ENCODE data around the gene CNDP2.

The CNDP2 gene

DNA sequence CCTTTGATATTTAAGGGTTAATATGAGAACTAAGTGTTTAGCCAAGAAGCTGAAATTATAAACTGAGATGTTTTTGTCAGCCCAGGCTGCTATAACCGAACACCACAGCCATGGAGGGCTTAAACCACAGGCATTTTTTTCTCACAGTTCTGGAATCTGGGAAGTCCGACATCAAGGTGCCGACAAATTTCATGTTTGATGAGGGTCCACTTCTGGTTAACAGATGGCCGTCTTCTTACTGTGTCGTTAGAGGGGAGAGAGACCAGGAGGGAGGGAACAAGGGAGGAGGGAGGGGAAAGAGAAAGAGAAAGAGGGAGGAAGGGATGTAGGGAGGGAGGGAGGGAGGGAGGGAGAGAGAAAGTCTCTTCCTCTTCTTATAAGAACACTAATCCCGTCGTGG lies 6.5 kb upstream of the CNDP2 start:
- no peak for DNase-seq (ENCODE audit: low read depth)
- TF ChIP-seq, protein P1, sequence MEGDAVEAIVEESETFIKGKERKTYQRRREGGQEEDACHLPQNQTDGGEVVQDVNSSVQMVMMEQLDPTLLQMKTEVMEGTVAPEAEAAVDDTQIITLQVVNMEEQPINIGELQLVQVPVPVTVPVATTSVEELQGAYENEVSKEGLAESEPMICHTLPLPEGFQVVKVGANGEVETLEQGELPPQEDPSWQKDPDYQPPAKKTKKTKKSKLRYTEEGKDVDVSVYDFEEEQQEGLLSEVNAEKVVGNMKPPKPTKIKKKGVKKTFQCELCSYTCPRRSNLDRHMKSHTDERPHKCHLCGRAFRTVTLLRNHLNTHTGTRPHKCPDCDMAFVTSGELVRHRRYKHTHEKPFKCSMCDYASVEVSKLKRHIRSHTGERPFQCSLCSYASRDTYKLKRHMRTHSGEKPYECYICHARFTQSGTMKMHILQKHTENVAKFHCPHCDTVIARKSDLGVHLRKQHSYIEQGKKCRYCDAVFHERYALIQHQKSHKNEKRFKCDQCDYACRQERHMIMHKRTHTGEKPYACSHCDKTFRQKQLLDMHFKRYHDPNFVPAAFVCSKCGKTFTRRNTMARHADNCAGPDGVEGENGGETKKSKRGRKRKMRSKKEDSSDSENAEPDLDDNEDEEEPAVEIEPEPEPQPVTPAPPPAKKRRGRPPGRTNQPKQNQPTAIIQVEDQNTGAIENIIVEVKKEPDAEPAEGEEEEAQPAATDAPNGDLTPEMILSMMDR (IDR thresholded peaks at IDR 0.05; ENCODE audit: insufficient read depth, low read depth, low read length, missing control alignments): no peak
- H3K4me3 ChIP-seq (ENCODE audit: low read depth, low read length): no peak overlapping the region

DNA sequence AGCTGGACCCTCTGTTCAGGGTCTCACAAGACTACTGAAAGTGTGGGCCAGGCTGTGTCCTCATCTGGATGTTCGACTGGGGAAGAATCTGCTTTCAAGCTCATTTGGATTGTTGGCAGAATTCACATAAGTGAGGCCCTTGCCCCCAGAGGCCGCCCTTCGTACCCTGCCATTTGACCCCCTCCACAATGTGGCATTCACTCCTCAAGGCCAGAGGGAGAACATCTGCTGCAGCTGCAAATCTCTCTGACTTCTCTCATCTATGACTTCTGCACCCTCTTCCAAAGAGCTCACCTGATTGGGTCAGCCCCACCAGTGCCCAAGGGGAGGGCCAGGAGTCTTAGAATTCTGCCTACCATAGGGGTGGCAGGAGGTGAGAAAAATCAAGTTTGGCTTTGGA lies 3.9 kb upstream of the CNDP2 start:
- H3K4me3 ChIP-seq (ENCODE audit: low read depth, low read length): no peak overlapping the region
- TF ChIP-seq, protein P1 (IDR thresholded peaks at IDR 0.05; ENCODE audit: insufficient read depth, low read depth, low read length, missing control alignments): no peak
- DNase-seq (ENCODE audit: low read depth): no peak

DNA sequence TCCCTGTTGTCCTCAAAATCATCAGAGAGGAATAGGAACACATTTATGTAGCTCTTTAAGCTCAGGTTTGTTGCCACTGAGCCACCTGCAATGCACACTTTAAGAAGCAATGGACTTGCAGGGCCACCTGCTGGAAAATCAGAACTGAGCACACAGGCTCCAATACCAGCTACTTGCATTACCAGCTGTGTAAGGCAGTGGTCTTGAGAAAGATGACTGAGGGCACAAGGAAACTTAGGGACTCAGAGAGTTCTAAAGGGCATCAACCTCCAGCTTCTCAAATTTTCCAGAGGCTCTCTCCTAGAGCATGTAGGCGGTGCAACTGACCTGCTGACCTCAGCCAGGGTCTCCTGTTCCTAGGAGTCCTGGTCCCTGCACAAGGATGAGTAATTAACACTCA lies 2.5 kb upstream of the CNDP2 start:
- TF ChIP-seq, protein P1 (IDR thresholded peaks at IDR 0.05; ENCODE audit: insufficient read depth, low read depth, low read length, missing control alignments): peak; percentile 67
- peak; percentile 85 for DNase-seq (ENCODE audit: low read depth)
- no peak overlapping the region for H3K4me3 ChIP-seq (ENCODE audit: low read depth, low read length)

DNA sequence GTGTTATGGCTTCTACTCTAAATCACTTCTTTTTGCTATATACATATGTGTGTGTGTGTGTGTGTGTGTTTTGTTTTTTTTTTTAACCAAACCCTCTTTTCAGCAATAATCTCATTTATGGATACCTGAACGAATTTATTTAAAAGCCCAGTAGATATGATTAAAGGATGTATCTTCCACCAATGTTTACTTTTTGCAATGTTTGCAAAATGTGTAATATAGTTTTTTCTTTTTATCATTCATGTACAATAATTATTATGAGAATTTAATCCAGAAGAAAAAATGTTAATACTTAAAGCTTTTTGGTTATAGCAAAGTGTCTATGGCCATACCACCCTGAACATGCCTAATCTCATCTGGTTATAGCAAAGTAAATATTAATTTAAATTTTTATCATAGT lies 1.6 kb upstream of the CNDP2 start:
- TF ChIP-seq, protein P1 (IDR thresholded peaks at IDR 0.05; ENCODE audit: insufficient read depth, low read depth, low read length, missing control alignments): no peak
- H3K4me3 ChIP-seq (ENCODE audit: low read depth, low read length): no peak overlapping the region
- DNase-seq (ENCODE audit: low read depth): no peak

DNA sequence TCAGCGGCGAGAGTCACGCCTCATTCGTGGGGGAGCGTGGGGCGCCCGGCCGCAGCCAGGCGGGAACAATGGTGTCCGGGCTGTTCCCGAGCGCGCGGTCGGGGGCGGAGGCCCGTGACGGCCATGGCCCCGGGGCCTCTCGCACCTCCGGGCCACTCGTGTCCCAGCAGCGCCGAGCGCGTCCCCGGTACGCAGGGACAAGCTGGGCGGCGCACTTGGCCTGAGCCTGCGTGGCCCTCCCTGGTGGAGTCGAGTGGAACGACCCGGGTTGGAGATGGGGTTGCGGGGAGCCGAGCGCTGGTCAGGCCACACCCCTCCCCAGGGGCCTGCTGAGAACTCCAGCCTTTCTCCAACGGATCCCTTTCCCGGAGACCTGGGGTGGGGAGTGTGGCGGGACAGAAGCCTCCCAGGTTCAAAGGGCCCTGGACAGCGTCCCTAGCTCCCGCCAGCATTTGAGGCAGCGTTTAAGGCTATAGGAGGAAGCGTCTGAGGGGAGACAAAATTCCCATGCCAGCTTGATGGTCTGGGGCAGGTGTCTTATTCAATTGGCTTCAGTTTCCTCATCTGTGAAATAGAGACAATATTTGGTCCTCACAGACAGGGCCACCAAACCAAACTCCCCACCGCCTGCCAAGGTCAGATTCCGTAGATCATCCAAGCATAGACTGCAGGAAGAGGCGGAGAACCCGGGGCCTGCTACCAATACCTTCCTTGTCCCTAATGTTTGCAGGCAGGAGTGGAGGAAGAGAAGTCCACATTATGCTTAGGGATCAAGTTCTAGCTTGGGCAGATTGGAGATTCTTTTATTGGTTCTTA lies 553 bp downstream of the CNDP2 start:
- TF ChIP-seq, protein P1 (IDR thresholded peaks at IDR 0.05; ENCODE audit: insufficient read depth, low read depth, low read length, missing control alignments): no peak
- H3K4me3 ChIP-seq (ENCODE audit: low read depth, low read length): peak overlapping the region; percentile 81
- peak; percentile 67 for DNase-seq (ENCODE audit: low read depth)

DNA sequence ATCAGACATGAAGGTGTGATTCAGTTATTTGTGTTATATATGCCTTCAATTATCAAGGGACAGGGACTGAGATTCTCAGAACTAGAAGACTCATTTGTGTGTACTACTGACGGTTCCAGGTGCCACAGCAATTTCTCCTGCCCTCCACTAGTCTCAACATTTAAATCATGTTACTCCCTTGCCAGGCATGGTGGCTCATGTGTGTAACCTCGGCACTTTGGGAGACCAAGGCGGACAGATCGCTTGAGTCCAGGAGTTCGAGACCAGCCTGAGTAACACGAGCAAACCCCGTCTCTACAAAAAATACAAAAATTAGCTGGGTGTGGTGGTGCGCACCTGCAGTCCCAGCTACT lies 1.1 kb downstream of the CNDP2 start:
- TF ChIP-seq, protein P1 (IDR thresholded peaks at IDR 0.05; ENCODE audit: insufficient read depth, low read depth, low read length, missing control alignments): no peak
- H3K4me3 ChIP-seq (ENCODE audit: low read depth, low read length): peak overlapping the region; percentile 81
- DNase-seq (ENCODE audit: low read depth): peak; percentile 41

DNA sequence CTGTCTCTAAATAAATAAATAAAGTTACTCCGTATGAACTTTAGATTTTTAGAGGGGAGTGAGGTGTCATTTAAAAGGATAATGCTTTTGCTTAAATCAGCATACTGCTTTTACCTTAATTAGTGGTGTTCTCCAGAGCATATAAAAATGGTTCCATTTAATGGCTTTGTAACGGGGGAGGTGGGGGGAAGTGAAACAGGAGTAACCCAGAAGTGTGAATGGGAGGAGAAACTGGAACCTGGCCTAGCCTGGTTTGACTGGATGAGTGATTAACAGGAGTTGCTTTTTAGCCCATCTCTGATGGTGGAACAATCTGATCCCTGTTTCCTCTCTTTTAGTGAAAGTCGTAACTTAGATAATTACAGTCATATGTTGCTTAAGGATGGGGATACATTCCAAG lies 1.6 kb downstream of the CNDP2 start:
- TF ChIP-seq, protein P1 (IDR thresholded peaks at IDR 0.05; ENCODE audit: insufficient read depth, low read depth, low read length, missing control alignments): no peak
- H3K4me3 ChIP-seq (ENCODE audit: low read depth, low read length): peak overlapping the region; percentile 81
- no peak for DNase-seq (ENCODE audit: low read depth)
